Measurements from ENCODE around the gene CD38. TPM values are rescaled to one million over a fixed set of nuclear protein-coding genes. Genes with fewer than 3 reads are reported as not detected.
"Not testable (repeated sequence)": the region's sequence is repeated elsewhere in the genome, so short reads cannot be mapped to it uniquely, and the experiment has no call there.

The CD38 gene
- polyA plus RNA-seq, 1 donor from 2014 or later: 0.21 TPM

DNA sequence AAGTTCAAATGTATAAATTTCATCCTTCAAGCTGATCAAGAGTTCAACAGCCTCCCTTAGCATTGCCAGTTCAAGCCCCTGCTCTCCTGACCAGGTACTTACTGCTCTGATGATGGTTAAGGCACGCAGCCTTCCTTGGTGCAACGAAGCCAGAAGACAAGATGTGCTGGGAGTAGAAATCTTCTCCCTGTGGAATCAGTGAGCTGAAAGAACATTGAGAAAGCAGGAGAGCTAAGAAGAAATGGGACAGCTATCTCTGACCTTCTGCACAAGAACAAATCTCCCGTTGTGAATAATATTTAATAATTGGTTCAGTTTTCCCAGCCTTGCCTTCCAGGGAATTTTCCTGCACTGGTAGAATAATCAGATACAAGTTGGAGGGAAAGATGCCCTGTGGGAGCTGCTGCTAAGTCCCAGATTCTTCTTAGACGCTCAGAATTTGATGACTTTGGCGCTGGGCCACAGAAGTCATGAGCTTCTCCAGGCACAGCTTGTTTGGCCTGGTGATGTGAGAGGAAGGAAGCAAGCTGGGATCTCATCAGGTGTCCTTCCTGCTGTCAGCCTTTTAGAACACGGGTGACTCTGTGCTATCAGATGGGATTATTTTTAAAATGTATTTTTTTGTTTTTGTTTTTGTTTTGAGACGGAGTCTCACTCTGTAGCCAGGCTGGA is 77.8 kb downstream of the CD38 start:
- no peaks in the 10 kb centered on the region for H3K9me3 ChIP-seq (ENCODE audit: low read length)
- no peaks in the 10 kb centered on the region for H3F3A ChIP-seq (ENCODE audit: insufficient read depth, low read length, poor library complexity, severe bottlenecking)
- H3K9ac ChIP-seq (ENCODE audit: low read length): no peak overlapping the region
- H3K27me3 ChIP-seq (ENCODE audit: insufficient read depth, low read depth, low read length): no peaks in the 10 kb centered on the region
- no peaks in the 10 kb centered on the region for H3K36me3 ChIP-seq (ENCODE audit: insufficient read depth, low read length)
- no peaks in the 10 kb centered on the region for H4K20me1 ChIP-seq (ENCODE audit: insufficient read depth)
- no peaks in the 10 kb centered on the region for H3K79me2 ChIP-seq (replicated peaks; ENCODE audit: insufficient read depth, low read length)
- no peaks in the 10 kb centered on the region for H3K9me2 ChIP-seq (ENCODE audit: insufficient read depth, low read length)
- no peak overlapping the region for H3K4me2 ChIP-seq (ENCODE audit: low read length)
- no peak overlapping the region for H3K27ac ChIP-seq (ENCODE audit: low read length)
- no peak overlapping the region for H2AFZ ChIP-seq (ENCODE audit: low read depth, low read length)
- H3K4me3 ChIP-seq (ENCODE audit: low read length): no peak overlapping the region
- TF ChIP-seq TAF1 (IDR thresholded peaks at IDR 0.05; ENCODE audit: low read depth): no peak
- TF ChIP-seq CTCF (IDR thresholded peaks at IDR 0.05; ENCODE audit: poor library complexity, severe bottlenecking): no peak
- no peak for TF ChIP-seq RAD21 (conservative IDR thresholded peaks at IDR 0.05)
- no peak for TF ChIP-seq EZH2 (IDR thresholded peaks at IDR 0.05; ENCODE audit: borderline replicate concordance, insufficient read depth, low read length, poor library complexity, severe bottlenecking)
- TF ChIP-seq, protein P1, sequence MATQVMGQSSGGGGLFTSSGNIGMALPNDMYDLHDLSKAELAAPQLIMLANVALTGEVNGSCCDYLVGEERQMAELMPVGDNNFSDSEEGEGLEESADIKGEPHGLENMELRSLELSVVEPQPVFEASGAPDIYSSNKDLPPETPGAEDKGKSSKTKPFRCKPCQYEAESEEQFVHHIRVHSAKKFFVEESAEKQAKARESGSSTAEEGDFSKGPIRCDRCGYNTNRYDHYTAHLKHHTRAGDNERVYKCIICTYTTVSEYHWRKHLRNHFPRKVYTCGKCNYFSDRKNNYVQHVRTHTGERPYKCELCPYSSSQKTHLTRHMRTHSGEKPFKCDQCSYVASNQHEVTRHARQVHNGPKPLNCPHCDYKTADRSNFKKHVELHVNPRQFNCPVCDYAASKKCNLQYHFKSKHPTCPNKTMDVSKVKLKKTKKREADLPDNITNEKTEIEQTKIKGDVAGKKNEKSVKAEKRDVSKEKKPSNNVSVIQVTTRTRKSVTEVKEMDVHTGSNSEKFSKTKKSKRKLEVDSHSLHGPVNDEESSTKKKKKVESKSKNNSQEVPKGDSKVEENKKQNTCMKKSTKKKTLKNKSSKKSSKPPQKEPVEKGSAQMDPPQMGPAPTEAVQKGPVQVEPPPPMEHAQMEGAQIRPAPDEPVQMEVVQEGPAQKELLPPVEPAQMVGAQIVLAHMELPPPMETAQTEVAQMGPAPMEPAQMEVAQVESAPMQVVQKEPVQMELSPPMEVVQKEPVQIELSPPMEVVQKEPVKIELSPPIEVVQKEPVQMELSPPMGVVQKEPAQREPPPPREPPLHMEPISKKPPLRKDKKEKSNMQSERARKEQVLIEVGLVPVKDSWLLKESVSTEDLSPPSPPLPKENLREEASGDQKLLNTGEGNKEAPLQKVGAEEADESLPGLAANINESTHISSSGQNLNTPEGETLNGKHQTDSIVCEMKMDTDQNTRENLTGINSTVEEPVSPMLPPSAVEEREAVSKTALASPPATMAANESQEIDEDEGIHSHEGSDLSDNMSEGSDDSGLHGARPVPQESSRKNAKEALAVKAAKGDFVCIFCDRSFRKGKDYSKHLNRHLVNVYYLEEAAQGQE (IDR thresholded peaks at IDR 0.05; ENCODE audit: borderline replicate concordance): no peak
- no peak for TF ChIP-seq SMC3 (conservative IDR thresholded peaks at IDR 0.05; ENCODE audit: poor library complexity)
- no peak for TF ChIP-seq MXI1 (conservative IDR thresholded peaks at IDR 0.05; ENCODE audit: poor library complexity, severe bottlenecking)
- no peak for TF ChIP-seq EP300 (conservative IDR thresholded peaks at IDR 0.05; ENCODE audit: poor library complexity, severe bottlenecking)
- TF ChIP-seq POLR2AphosphoS5 (IDR thresholded peaks at IDR 0.05): no peak

DNA sequence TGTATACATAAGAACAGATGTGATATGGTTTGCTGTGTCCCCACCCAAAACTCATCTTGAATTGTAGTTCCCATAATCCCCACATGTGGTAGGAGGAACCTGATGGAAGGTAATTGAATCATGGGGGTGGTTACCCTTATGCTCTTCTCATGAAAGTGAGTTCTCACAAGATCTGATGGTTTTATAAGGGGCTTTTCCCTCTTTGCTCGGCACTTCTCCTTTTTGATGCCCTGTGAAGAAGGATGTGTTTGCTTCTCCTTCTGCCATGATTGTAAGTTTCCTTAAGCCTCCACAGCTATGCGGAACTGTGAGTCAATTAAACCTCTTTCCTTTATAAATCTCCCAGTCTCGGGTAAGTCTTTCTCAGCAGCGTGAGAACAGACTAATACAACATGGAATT is 83.1 kb downstream of the CD38 start:
- H3K9ac ChIP-seq (ENCODE audit: low read length); H3K4me3 ChIP-seq (ENCODE audit: low read length); H3K4me2 ChIP-seq (ENCODE audit: low read length); H3K9me3 ChIP-seq (ENCODE audit: low read length); H3F3A ChIP-seq (ENCODE audit: insufficient read depth, low read length, poor library complexity, severe bottlenecking); H3K36me3 ChIP-seq (ENCODE audit: insufficient read depth, low read length); H3K27me3 ChIP-seq (ENCODE audit: insufficient read depth, low read depth, low read length); H3K79me2 ChIP-seq (replicated peaks; ENCODE audit: insufficient read depth, low read length); H4K20me1 ChIP-seq (ENCODE audit: insufficient read depth); H3K27ac ChIP-seq (ENCODE audit: low read length); H2AFZ ChIP-seq (ENCODE audit: low read depth, low read length); H3K9me2 ChIP-seq (ENCODE audit: insufficient read depth, low read length): not testable (repeated sequence)

Measured in neural cell (in vitro differentiated cells).